Activated T-helper 2 cell treated with anti-CD3 and anti-CD28 coated beads, Interferon-gamma antibody, Interleukin-2, Interleukin-4, amounts not matched to agents 10 μg/mL and 5 μg/mL and 100 μg/mL, durations not matched to agents 14 hours and 24 hours and 36 hours (primary cell): ENCODE data around the gene EVA1A. TPM values are rescaled to one million over a fixed set of nuclear protein-coding genes. Genes with fewer than 3 reads are reported as not detected.

Experiments used
- DNase-seq: peaks from one replicate; pipeline ENCODE4 v3.0.0; 2021; ENCODE audit warnings: low spot score
- H3K27ac Mint-ChIP-seq: one replicate; pipeline ENCODE4 v1.8.0; 2021; ENCODE audit warnings: mixed read lengths
- H3K27me3 Mint-ChIP-seq: one replicate; pipeline ENCODE4 v1.8.0; 2021; ENCODE audit warnings: low read depth, mixed read lengths
- H3K36me3 Mint-ChIP-seq: one replicate; pipeline ENCODE4 v1.8.0; 2021; ENCODE audit warnings: low read depth, mixed read lengths
- H3K4me1 Mint-ChIP-seq: one replicate; pipeline ENCODE4 v1.8.0; 2021; ENCODE audit warnings: low read depth, mixed read lengths
- H3K4me3 Mint-ChIP-seq: one replicate; pipeline ENCODE4 v1.8.0; 2021; ENCODE audit warnings: low read depth, mild to moderate bottlenecking, moderate library complexity, mixed read lengths
- H3K9me3 Mint-ChIP-seq: one replicate; pipeline ENCODE4 v1.8.0; 2021; ENCODE audit warnings: mixed read lengths
- intact Hi-C: fragments of 100-400 bp; cut with micrococcal nuclease; formaldehyde crosslinking; loops from one replicate; pipeline ENCODE4 v1.15.1; 2023
- total RNA-seq: library from RNA; stranded (reverse); gene quantifications from 2 replicates; pipeline ENCODE4 v1.2.3, GENCODE V29; 2022

EVA1A gene
- total RNA-seq, 1 donor from 2014 or later = not detected

GRCh38 chr2:75512455-75513212 lies 48.1 kb downstream of the EVA1A start:
- no peak for DNase-seq
- intact Hi-C loops = no loop called here
- H3K9me3 Mint-ChIP-seq = peaks cover 21% of the 10 kb centered on the region

GRCh38 chr2:75506101-75506697 lies 54.5 kb downstream of the EVA1A start:
- Mint-ChIP-seq H3K4me1 (no peaks in the 10 kb centered on the region), H3K27me3 (no peaks in the 10 kb centered on the region), H3K9me3 (peaks cover 6% of the 10 kb centered on the region), H3K4me3 (no peak overlapping the region), H3K36me3 (no peaks in the 10 kb centered on the region), H3K27ac (no peak overlapping the region)
- DNase-seq = no peak
- intact Hi-C loops = no loop called here

More at GRCh38 chr2:75512455-75513212, 48.1 kb downstream of the EVA1A start:
- Mint-ChIP-seq H3K27ac (no peak overlapping the region), H3K4me1 (no peaks in the 10 kb centered on the region), H3K36me3 (no peaks in the 10 kb centered on the region), H3K27me3 (peaks cover 7% of the 10 kb centered on the region), H3K4me3 (no peak overlapping the region)

GRCh38 chr2:75505012-75505411 lies 55.7 kb downstream of the EVA1A start:
- Mint-ChIP-seq H3K4me3 (no peak overlapping the region), H3K27ac (no peak overlapping the region), H3K36me3 (no peaks in the 10 kb centered on the region), H3K4me1 (no peaks in the 10 kb centered on the region), H3K9me3 (peaks cover 6% of the 10 kb centered on the region), H3K27me3 (no peaks in the 10 kb centered on the region)
- DNase-seq = no peak
- intact Hi-C loops = no loop called here

- no peak for DNase-seq
- H3K4me3 Mint-ChIP-seq = no peak overlapping the region
- H3K9me3 Mint-ChIP-seq = no peaks in the 10 kb centered on the region
- no peaks in the 10 kb centered on the region for H3K4me1 Mint-ChIP-seq
- no peaks in the 10 kb centered on the region for H3K27me3 Mint-ChIP-seq
- H3K27ac Mint-ChIP-seq = no peak overlapping the region
- intact Hi-C loops = no loop called here
- H3K36me3 Mint-ChIP-seq = no peaks in the 10 kb centered on the region
Observed at GRCh38 chr2:75503048-75503607, 57.6 kb downstream of the EVA1A start.

- DNase-seq = no peak
- intact Hi-C loops = no loop called here
- no peak overlapping the region for H3K27ac Mint-ChIP-seq
- no peaks in the 10 kb centered on the region for H3K27me3 Mint-ChIP-seq
- H3K36me3 Mint-ChIP-seq = no peaks in the 10 kb centered on the region
- H3K4me1 Mint-ChIP-seq = no peaks in the 10 kb centered on the region
- no peaks in the 10 kb centered on the region for H3K9me3 Mint-ChIP-seq
- no peak overlapping the region for H3K4me3 Mint-ChIP-seq
Observed at GRCh38 chr2:75500633-75501032, 60.1 kb downstream of the EVA1A start.

- H3K9me3 Mint-ChIP-seq = no peaks in the 10 kb centered on the region
- no peaks in the 10 kb centered on the region for H3K36me3 Mint-ChIP-seq
- no peak overlapping the region for H3K27ac Mint-ChIP-seq
- DNase-seq = no peak
- intact Hi-C loops = no loop called here
- no peaks in the 10 kb centered on the region for H3K4me1 Mint-ChIP-seq
- H3K27me3 Mint-ChIP-seq = peaks cover 2% of the 10 kb centered on the region
- H3K4me3 Mint-ChIP-seq = no peak overlapping the region
Observed at GRCh38 chr2:75499534-75499933, 61.2 kb downstream of the EVA1A start.

- Mint-ChIP-seq H3K4me1 (no peaks in the 10 kb centered on the region), H3K4me3 (no peak overlapping the region), H3K27me3 (peaks cover 2% of the 10 kb centered on the region), H3K36me3 (no peaks in the 10 kb centered on the region), H3K27ac (no peak overlapping the region), H3K9me3 (no peaks in the 10 kb centered on the region)
- DNase-seq = no peak
- intact Hi-C loops = no loop called here
Observed at GRCh38 chr2:75498907-75499306, 61.8 kb downstream of the EVA1A start.

- DNase-seq = no peak
- Mint-ChIP-seq H3K36me3 (no peaks in the 10 kb centered on the region), H3K4me1 (no peaks in the 10 kb centered on the region), H3K4me3 (no peak overlapping the region), H3K9me3 (no peaks in the 10 kb centered on the region), H3K27me3 (peaks cover 2% of the 10 kb centered on the region), H3K27ac (no peak overlapping the region)
- intact Hi-C loops = no loop called here
Observed at GRCh38 chr2:75497256-75497655, 63.5 kb downstream of the EVA1A start.

- no peak overlapping the region for H3K27ac Mint-ChIP-seq
- no peaks in the 10 kb centered on the region for H3K36me3 Mint-ChIP-seq
- no peaks in the 10 kb centered on the region for H3K4me1 Mint-ChIP-seq
- H3K9me3 Mint-ChIP-seq = no peaks in the 10 kb centered on the region
- peaks cover 2% of the 10 kb centered on the region for H3K27me3 Mint-ChIP-seq
- intact Hi-C loops = no loop called here
- no peak for DNase-seq
- no peak overlapping the region for H3K4me3 Mint-ChIP-seq
Observed at GRCh38 chr2:75495862-75496261, 64.9 kb downstream of the EVA1A start.

- no peaks in the 10 kb centered on the region for H3K36me3 Mint-ChIP-seq
- H3K4me3 Mint-ChIP-seq = no peak overlapping the region
- no peaks in the 10 kb centered on the region for H3K9me3 Mint-ChIP-seq
- H3K27ac Mint-ChIP-seq = no peak overlapping the region
- no peak for DNase-seq
- intact Hi-C loops = no loop called here
- no peaks in the 10 kb centered on the region for H3K4me1 Mint-ChIP-seq
- peaks cover 2% of the 10 kb centered on the region for H3K27me3 Mint-ChIP-seq
Observed at GRCh38 chr2:75494137-75494769, 66.5 kb downstream of the EVA1A start.

GRCh38 chr2:75493230-75493629 lies 67.5 kb downstream of the EVA1A start:
- intact Hi-C loops = no loop called here
- Mint-ChIP-seq H3K9me3 (no peaks in the 10 kb centered on the region), H3K27me3 (peaks cover 4% of the 10 kb centered on the region), H3K4me3 (no peak overlapping the region), H3K27ac (no peak overlapping the region), H3K36me3 (no peaks in the 10 kb centered on the region), H3K4me1 (no peaks in the 10 kb centered on the region)
- no peak for DNase-seq

- H3K4me3 Mint-ChIP-seq = no peak overlapping the region
- DNase-seq = no peak
- H3K4me1 Mint-ChIP-seq = no peaks in the 10 kb centered on the region
- H3K9me3 Mint-ChIP-seq = no peaks in the 10 kb centered on the region
- H3K27ac Mint-ChIP-seq = no peak overlapping the region
- no peaks in the 10 kb centered on the region for H3K36me3 Mint-ChIP-seq
- intact Hi-C loops = no loop called here
- peaks cover 6% of the 10 kb centered on the region for H3K27me3 Mint-ChIP-seq
Observed at GRCh38 chr2:75491129-75491753, 69.5 kb downstream of the EVA1A start.

- Mint-ChIP-seq H3K36me3 (no peaks in the 10 kb centered on the region), H3K4me1 (no peaks in the 10 kb centered on the region), H3K4me3 (no peak overlapping the region), H3K9me3 (no peaks in the 10 kb centered on the region), H3K27ac (no peak overlapping the region), H3K27me3 (peaks cover 12% of the 10 kb centered on the region)
- no peak for DNase-seq
- intact Hi-C loops = no loop called here
Observed at GRCh38 chr2:75489721-75490120, 71.0 kb downstream of the EVA1A start.
